HG03159 (cell line): ENCODE data around the gene ZBTB45.
"Not testable (repeated sequence)": the region's sequence is repeated elsewhere in the genome, so short reads cannot be mapped to it uniquely, and the experiment has no call there.

Experiments used
- ATAC-seq: cut with Tn5 transposase; IDR thresholded peaks from one replicate; pipeline ENCODE4 v1.9.1; 2021; ENCODE audit warnings: mild to moderate bottlenecking, moderate library complexity; ENCODE audit not compliant: unreplicated experiment

The ZBTB45 gene

DNA sequence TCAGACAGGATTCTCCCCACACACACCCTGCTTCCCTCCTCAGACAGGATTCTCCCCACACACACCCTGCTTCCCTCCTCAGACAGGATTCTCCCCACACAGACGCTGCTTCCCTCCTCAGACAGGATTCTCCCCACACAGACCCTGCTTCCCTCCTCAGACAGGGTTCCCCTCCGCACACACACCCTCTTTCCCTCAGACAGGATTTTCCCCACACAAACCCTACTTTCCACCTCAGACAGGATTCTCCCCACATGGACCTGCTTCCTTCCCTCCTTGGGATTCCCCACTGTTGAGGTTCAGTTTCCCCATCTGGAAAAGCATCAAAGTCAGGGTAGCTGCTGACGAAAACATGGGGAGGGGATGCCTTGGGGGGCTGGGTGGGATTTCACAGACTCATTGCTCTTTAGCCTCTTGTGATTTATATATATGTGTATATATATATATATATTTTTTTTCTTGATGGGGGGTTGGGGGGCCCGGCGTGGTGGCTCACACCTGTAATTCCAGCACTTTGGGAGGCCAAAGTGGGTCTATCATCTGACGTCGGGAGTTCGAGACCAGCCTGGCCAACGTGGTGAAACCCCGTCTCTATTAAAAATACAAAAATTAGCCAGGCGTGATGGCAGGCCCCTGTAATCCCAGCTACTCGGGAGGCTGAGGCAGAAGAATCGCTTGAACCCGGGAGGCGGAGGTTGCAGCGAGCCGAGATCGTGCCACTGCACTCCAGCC lies 23.2 kb upstream of the ZBTB45 start:
- ATAC-seq: not testable (repeated sequence)

- ATAC-seq: not testable (repeated sequence)
Observed at GRCh38 chr19:58539169-58539559, 19.6 kb upstream of the ZBTB45 start.

GRCh38 chr19:58538257-58539168 lies 18.9 kb upstream of the ZBTB45 start:
- ATAC-seq: no peak

- ATAC-seq: no peak
Observed at GRCh38 chr19:58536852-58537798, 17.5 kb upstream of the ZBTB45 start.

DNA sequence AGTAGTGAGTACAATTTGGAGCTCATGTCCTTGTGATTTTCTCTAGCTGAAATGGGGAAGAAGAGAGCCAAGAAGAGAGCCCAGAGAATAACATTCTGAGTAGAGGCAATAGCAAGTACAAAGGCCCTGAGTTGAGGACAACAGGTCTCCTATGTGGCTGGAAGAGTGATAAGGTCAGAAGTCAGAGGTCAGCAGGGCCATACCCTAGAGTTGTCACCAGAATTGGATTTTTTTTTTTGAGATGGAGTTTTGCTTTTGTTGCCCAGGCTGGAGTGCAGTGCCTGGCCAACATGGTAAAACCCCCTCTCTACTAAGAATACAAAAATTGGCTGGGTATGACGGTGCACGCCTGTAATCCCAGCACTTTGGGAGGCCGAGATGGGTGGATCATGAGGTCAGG lies 16.2 kb upstream of the ZBTB45 start:
- ATAC-seq: no peak

DNA sequence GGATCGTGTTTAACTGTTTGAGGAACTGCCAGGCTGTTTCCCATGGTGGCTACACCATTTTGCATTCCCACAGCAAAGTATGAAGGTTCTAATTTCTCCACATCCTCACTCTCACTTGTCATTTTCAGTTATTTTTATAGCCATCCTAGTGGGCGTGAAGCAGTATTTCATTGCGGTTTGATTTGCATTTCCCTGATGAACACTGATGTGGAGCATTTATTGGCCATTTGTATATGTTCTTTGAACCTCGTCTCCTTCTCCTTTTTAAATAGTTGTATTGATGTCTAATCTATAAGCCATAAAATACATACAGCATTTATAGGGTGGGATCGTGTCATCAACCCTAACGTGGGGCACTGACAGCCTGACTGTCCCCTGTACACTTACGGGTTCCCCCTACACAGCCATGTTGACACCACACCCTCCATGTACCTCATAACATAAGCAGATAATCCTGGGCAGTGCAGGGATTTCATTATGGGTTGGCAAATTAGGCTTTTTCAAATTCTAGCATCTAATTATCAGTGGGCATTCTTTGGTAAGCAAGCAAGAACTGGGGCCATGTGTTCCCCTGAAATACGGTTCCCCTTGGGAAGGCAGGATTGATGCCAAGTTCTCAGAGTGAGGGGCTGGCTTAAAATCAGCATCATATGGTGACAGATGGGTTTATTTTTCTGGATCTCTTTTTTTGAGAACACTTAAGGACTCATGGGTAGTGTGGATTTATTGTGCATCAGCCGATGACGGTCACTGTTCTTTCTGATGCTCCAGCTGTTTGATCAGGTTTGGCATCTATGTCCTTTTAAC lies 11.6 kb upstream of the ZBTB45 start:
- no peak for ATAC-seq

- ATAC-seq: no peak
Observed at GRCh38 chr19:58529405-58529804, 9.8 kb upstream of the ZBTB45 start.

GRCh38 chr19:58522709-58523108 lies 3.1 kb upstream of the ZBTB45 start:
- ATAC-seq: no peak

GRCh38 chr19:58521651-58522050 lies 2.0 kb upstream of the ZBTB45 start:
- ATAC-seq: no peak

DNA sequence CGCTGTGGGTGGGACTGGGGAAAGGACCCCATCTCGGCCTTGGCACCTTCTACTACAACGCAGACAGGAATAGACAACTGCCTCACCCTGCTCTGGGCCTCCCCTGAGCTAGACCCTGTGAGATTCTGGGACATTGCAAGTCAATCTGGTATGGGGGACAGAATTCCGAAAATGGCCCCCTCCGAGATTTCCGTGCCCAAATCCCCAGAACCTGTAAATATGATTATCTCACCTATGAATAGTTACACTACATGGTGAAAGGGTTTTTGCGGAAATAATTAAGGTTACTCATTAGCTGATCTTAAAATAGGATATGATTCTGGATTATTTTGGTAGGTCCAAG lies 618 bp upstream of the ZBTB45 start:
- no peak for ATAC-seq

DNA sequence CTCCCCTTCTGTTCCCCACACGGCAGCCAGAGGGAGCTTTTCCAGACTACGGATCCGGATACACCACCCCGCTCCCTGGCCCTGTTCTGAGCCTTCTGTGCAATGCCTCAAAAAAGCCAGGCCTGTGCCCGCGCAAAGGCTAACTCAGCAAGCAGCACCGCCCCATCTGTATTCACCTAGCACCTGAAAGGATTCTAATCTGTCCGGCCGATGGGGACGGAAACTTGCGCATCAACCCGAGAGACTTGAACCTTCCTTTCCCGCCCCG lies 589 bp downstream of the ZBTB45 start:
- ATAC-seq: no peak

- ATAC-seq: no peak
Observed at GRCh38 chr19:58518256-58519086, 1.1 kb downstream of the ZBTB45 start.

- no peak for ATAC-seq
Observed at GRCh38 chr19:58516964-58517833, 2.4 kb downstream of the ZBTB45 start.

- ATAC-seq: no peak
Observed at GRCh38 chr19:58516246-58516836, 3.3 kb downstream of the ZBTB45 start.

GRCh38 chr19:58515259-58515658 lies 4.4 kb downstream of the ZBTB45 start:
- ATAC-seq: no peak

GRCh38 chr19:58514564-58515022 lies 5.0 kb downstream of the ZBTB45 start:
- no peak for ATAC-seq

DNA sequence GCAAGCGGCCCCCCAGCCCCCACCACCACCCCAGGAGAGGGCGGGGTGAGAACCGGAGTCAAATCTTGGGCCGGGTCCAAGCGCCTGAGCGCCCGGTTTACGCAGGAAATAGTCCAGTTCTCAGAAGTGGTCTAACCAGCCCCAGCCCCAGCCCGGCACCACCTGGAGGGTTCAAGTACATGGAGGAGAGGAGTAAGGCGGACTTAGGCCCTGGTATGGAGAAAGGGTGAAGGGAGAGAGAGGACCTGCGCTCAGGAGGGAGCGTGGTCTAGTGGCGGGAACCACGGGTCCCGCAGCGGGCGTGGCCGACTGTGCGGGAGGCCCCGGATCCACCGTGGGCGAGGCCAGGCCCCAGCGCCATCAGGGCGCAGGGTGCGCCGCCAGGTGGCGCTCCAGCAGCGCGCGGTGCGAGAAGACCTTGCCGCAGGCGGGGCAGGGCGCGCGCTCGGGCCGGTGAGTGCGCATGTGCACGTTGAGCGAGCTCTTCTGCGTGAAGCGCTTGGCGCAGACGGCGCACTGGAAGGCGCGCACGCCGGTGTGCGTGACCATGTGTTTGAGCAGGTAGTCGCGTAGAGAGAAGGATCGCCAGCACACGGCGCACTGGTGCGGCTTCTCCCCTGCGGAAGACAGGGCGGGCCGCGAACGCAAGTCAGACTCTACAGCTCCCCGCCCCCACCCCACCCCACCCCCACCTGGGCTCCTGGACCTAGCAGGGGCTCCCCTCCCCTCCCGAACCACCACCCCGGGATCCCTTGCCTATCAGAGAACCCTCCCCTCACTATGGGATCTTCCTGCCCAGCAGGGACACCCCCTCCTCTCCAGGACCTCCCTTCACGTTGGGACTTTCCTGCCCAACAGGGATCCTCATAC lies 5.7 kb downstream of the ZBTB45 start:
- peak; percentile 69 for ATAC-seq
